HG02938 (cell line): Measurements from ENCODE around the gene CDKN2B-AS1.
A peak's percentile ranks its signal among the peaks of the same experiment; 100 is the strongest.
"Not testable (repeated sequence)": the region's sequence is repeated elsewhere in the genome, so short reads cannot be mapped to it uniquely, and the experiment has no call there.

Experiments
- ATAC-seq: cut with Tn5 transposase; IDR thresholded peaks from one replicate; pipeline ENCODE4 v1.9.1; 2021; ENCODE audit warnings: mild to moderate bottlenecking, moderate library complexity; ENCODE audit not compliant: unreplicated experiment

Gene CDKN2B-AS1

GRCh38 chr9:21994556-21995005 lies at the start of gene CDKN2B-AS1:
CDKN2B-AS1 (plus strand) TSS chr9:21994791.
- peak; percentile 36 for ATAC-seq

- ATAC-seq = no peak
These were observed 49.0 kb upstream of the CDKN2B-AS1 start for GRCh38 chr9:21945606-21946005.

DNA sequence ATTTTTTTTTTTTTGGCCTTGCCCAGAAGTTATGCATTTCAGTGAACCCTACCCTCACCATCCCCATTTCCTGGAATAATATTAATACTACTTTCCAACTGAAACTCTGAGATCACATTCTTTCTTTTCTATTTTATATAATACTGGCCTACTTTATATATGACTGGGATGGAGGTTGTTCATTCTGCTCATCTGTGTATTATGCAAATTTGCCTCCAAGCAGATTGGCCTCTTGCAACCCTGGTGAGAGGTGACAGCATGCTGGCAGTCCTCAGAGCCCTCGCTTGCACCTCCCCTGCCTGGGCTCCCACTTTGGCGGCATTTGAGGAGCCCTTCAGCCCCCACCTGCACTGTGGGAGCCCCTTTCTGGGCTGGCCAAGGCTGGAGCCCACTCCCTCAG lies 35.8 kb upstream of the CDKN2B-AS1 start:
- no peak for ATAC-seq

- ATAC-seq = not testable (repeated sequence)
These were observed 35.3 kb upstream of the CDKN2B-AS1 start for GRCh38 chr9:21959268-21959667.

- no peak for ATAC-seq
These were observed 33.0 kb upstream of the CDKN2B-AS1 start for GRCh38 chr9:21961569-21961968.

GRCh38 chr9:21964925-21965385 lies 29.6 kb upstream of the CDKN2B-AS1 start:
- ATAC-seq = peak; percentile 65

- ATAC-seq = peak; percentile 71
These were observed 29.1 kb upstream of the CDKN2B-AS1 start for GRCh38 chr9:21965401-21965951.

DNA sequence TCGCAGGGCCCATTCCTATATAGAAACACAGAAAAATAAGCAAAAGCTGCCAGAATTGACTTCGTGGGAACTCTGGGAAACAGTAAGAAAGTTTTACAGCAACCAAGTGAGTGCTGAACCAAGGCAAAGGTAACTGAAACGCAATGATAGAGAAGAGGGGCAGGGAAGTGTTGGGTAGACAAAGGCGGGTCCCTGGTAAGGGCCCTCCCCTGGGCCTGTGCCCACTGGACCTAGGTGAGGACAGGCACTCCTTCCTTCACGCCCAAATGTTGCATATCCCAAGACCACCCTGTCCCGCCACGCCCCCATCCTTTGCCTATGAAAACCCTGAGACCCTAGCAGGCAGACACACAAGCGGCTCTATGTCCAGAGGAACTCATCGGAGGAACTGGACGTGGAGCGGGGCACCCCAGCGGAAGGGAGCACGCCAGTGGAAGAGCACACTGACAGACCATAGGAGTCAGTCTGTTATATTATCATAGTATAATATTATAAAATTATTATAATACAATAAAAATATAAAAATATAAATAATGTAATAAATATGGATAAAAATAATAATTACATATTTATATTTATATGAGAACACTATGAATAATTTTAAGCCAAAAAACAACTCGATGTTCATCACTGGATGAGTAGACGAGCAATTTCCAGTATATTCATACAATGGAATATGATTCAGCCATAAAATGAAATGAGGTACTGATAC lies 28.3 kb upstream of the CDKN2B-AS1 start:
- no peak for ATAC-seq

GRCh38 chr9:21967169-21967568 lies 27.4 kb upstream of the CDKN2B-AS1 start:
- ATAC-seq = no peak

DNA sequence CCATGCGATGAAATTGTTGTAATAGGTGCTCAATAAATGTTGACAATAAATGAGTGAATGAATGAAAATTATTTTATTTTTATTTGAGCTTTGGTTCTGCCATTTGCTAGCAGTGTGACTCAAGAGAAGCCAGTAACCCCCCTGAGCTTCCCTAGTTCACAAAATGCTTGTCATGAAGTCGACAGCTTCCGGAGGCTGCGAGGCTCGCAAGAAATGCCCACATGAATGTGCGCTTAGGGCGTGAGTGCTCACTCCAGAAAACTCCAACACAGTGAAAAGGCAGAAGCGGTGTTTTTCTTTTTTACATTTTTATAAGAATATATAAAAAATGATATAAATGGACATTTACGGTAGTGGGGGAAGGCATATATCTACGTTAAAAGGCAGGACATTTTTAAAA lies 26.9 kb upstream of the CDKN2B-AS1 start:
- no peak for ATAC-seq

DNA sequence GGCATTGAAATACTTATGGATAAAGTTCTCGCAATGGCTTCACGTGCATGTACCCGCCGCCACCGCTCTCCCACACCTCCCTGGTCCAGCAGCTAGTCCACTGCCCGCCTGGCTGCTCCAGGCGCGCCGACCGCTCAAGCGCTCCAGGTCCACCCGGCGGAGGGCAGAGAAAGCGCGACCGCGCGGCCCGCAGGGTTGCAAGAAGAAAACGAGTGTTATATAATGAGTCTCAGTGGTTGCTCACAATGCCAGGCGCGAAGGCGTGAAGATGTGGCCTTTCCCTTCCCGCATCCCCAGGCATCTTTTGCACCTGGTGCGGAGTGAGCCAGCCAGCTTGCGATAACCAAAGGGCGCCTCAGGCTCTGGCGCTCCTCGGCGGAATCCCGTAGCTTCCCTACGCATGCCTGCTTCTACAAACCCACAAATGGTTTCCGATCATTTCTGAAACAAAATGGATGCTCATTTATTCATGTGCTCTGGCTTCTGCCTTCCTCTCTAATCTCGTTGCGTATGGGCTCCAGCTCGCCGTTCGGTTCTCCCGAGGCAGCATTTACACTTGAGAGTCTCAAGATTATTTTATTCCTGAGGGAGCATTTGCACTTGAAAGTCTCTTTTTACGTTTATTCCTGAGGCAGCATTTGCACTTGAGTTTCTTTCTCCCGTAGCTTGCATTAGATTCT lies 26.1 kb upstream of the CDKN2B-AS1 start:
- ATAC-seq = no peak

DNA sequence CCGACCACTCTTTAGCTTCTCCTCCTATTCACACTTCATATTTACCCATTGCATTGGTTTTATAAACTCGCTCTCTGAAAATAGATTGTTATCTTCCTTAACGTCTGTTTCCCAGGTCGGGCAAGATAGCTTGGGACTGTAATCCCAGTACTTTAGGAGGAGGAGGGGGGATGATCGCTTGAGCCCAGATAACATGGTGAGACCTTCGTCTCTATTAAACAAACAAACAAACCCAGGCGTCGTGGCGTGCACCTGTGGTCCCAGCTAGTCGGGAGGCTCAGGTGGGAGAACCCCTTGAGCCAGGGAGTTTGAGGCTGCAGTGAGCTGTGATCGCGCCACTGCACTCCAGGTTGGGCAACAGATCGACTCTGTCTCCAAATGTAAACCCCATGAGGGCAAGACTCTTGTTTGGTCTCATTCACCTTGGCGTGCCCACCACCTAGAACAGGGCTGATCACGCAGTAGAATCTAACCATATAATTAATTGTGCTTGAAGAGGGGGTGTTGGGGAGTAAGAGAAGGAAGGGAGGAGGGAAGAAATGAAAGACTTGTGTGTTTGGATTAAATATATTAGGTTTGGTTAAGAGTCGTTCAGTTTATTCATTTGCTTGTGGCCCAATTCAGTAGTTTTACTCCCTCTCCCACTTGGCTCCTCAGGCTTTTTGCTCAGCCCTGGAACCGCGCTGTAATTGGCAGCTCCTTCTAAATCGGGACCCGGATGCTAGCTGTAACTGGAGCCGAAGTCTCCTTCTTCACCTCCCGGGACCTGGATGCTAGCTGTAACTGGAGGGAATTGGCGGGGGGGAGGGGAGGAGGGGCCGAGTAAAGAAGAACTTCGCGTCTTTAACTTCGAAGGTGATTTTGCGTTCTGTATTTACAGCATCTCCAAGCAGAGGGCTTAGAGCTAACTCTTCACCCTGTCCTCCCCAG lies 25.3 kb upstream of the CDKN2B-AS1 start:
- no peak for ATAC-seq

- no peak for ATAC-seq
These were observed 24.4 kb upstream of the CDKN2B-AS1 start for GRCh38 chr9:21969951-21970799.

GRCh38 chr9:21970800-21971640 lies 23.6 kb upstream of the CDKN2B-AS1 start:
- ATAC-seq = no peak

- no peak for ATAC-seq
These were observed 22.2 kb upstream of the CDKN2B-AS1 start for GRCh38 chr9:21972361-21972760.

GRCh38 chr9:21974343-21974721 lies 20.3 kb upstream of the CDKN2B-AS1 start:
- no peak for ATAC-seq

DNA sequence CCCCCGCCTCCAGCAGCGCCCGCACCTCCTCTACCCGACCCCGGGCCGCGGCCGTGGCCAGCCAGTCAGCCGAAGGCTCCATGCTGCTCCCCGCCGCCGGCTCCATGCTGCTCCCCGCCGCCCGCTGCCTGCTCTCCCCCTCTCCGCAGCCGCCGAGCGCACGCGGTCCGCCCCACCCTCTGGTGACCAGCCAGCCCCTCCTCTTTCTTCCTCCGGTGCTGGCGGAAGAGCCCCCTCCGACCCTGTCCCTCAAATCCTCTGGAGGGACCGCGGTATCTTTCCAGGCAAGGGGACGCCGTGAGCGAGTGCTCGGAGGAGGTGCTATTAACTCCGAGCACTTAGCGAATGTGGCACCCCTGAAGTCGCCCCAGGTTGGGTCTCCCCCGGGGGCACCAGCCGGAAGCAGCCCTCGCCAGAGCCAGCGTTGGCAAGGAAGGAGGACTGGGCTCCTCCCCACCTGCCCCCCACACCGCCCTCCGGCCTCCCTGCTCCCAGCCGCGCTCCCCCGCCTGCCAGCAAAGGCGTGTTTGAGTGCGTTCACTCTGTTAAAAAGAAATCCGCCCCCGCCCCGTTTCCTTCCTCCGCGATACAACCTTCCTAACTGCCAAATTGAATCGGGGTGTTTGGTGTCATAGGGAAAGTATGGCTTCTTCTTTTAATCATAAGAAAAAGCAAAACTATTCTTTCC lies 19.7 kb upstream of the CDKN2B-AS1 start:
- ATAC-seq = peak; percentile 53

DNA sequence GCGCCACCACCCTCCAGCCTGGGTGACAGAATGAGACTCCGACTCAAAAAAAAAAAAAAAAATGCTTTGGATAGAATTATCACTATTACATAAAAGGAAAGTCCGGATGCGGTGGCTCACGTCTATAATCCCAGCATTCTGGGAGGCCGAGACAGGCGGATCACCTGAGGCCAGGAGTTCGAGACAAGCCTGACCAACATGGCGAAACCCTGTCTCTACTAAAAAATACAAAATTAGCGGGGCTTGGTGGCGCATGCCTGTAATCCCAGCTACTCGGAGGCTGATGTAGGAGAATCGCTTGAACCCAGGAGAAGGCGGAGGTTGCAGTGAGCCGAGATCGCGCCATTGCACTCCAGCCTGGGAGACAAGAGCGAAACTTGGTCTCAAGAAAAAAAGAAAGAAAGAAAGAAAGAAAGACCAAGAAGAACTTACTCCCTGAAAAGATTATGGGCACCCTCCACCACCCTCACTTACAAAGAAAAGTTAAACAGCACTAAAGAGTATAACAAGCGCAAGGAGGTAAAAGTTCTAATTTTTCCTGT lies 18.2 kb upstream of the CDKN2B-AS1 start:
- no peak for ATAC-seq
